Mucosa of stomach (tissue), 1 donor: ENCODE data around the gene RHCE.
"Not testable (repeated sequence)": the region's sequence is repeated elsewhere in the genome, so short reads cannot be mapped to it uniquely, and the experiment has no call there.

Source experiments
- H3K27me3 ChIP-seq: one replicate; pipeline ENCODE4 v1.7.0; 2013; ENCODE audit warnings: mild to moderate bottlenecking, low read length; ENCODE audit not compliant: control insufficient read depth, insufficient read depth
- H3K36me3 ChIP-seq: one replicate; pipeline ENCODE4 v1.7.0; 2013; ENCODE audit warnings: low read length; ENCODE audit not compliant: control insufficient read depth, insufficient read depth
- H3K4me1 ChIP-seq: one replicate; pipeline ENCODE4 v1.7.0; 2013; ENCODE audit warnings: mild to moderate bottlenecking, low read length; ENCODE audit not compliant: control insufficient read depth, insufficient read depth
- H3K4me3 ChIP-seq: one replicate; pipeline ENCODE4 v1.7.0; 2013; ENCODE audit warnings: low read length
- H3K9ac ChIP-seq: one replicate; pipeline ENCODE4 v1.7.0; 2013; ENCODE audit warnings: mild to moderate bottlenecking, low read length, moderate library complexity
- H3K9me3 ChIP-seq: one replicate; pipeline ENCODE4 v1.7.0; 2013; ENCODE audit warnings: mild to moderate bottlenecking, low read length, moderate library complexity; ENCODE audit not compliant: control insufficient read depth
- donor health status: Pancreatic carcinoma.

The RHCE gene

DNA sequence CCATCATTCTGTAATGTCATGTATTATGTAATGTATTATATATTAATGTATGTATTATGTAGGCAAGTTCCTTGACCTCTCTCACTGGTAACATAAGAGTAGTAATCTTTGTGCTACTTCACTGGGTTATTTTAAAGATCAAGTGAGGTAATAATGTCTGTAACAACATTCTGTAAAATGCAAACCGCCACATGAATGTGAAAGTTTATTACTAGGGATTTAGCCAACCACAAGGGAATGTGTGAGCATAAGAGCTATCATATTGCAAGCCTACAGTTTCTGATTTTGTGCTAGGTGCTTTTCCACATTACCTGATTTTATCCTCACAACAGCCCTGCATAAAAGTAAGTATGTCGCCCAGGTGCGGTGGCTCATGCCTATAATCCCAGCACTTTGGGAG lies 96.2 kb downstream of the RHCE start:
- H3K4me3 ChIP-seq, H3K4me1 ChIP-seq, H3K27me3 ChIP-seq, H3K9me3 ChIP-seq, H3K36me3 ChIP-seq, H3K9ac ChIP-seq: not testable (repeated sequence)

GRCh38 chr1:25322127-25322526 lies 98.5 kb downstream of the RHCE start:
- not testable (repeated sequence) for H3K9ac ChIP-seq, H3K27me3 ChIP-seq, H3K36me3 ChIP-seq, H3K9me3 ChIP-seq, H3K4me3 ChIP-seq, H3K4me1 ChIP-seq

DNA sequence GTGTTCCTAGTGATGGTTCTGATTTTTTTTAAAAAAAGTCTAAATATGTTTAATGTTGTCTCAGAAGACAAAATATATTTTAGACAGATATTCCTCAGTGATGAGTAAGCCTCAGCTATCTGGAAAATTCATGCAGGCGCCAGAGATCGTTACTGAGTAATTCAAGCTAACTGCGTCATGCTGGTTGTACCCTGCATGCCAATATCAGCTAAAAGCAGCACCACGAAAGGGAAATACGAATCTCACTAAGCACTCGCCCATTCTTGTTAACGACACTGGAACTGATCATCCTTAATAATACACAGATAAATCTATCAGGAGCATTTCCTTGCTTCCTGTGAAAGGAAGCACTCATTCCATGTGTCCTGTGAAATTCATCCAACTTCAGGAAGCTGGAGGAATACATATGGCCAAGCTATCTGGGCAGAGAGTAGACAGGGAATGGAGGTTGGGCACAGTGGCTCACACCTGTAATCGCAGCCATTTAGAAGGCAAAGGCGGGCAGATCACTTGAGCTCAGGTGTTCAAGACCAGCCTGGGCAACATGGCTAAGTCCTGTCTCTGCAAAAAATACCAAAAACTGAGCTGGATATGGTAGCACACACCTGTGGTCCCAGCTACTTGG lies 100.2 kb downstream of the RHCE start:
- H3K27me3 ChIP-seq, H3K9ac ChIP-seq, H3K4me1 ChIP-seq, H3K36me3 ChIP-seq, H3K9me3 ChIP-seq, H3K4me3 ChIP-seq: not testable (repeated sequence)

DNA sequence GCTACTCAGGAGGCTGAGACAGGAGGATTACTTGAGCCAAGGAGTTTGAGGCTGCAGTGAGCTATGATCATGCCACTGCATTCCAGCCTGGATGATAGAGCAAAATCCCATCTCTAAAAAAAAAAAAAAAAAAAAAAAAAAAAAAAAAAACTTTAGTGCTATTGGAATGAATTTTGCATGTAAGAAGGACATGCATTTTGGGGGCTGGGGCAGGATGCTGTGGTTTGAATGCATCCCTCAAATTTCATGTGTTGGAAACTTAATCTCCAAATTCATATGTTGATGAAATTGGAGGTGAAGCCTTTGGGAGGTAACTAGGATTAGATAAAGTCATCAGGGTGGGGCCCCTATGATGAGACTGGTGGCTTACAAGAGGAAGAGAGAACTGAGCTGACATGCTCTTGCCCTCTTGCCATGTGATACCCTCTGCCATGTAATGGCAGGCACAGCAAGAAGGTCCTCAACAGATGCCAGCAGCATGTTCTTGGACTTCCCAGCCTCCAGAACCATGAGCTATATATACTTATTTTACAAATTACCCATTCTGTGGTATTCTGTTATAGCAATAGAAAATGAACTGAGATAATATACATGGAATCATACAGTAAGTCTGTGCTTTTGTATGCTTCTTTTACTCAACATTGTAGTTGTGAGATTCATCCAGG lies 107.7 kb downstream of the RHCE start:
- not testable (repeated sequence) for H3K36me3 ChIP-seq, H3K27me3 ChIP-seq, H3K9me3 ChIP-seq, H3K4me3 ChIP-seq, H3K9ac ChIP-seq, H3K4me1 ChIP-seq
